Osteocyte (in vitro differentiated cells): ENCODE results near the gene LAMA1. TPM values are rescaled to one million over a fixed set of nuclear protein-coding genes. Genes with fewer than 3 reads are reported as not detected.

ENCODE experiments used
- DNase-seq: peaks from one replicate; pipeline ENCODE4 v3.0.0; 2021; ENCODE audit warnings: mixed read lengths; ENCODE audit not compliant: unreplicated experiment; ENCODE audit errors: extremely low spot score
- H3K27ac Mint-ChIP-seq: one replicate; pipeline ENCODE4 v1.8.0; 2021; ENCODE audit warnings: mild to moderate bottlenecking, mixed read lengths; ENCODE audit not compliant: unreplicated experiment
- H3K27me3 Mint-ChIP-seq: one replicate; pipeline ENCODE4 v1.8.0; 2021; ENCODE audit warnings: mixed read lengths; ENCODE audit not compliant: unreplicated experiment
- H3K36me3 Mint-ChIP-seq: one replicate; pipeline ENCODE4 v1.8.0; 2021; ENCODE audit warnings: mixed read lengths; ENCODE audit not compliant: unreplicated experiment
- H3K4me1 Mint-ChIP-seq: one replicate; pipeline ENCODE4 v1.8.0; 2021; ENCODE audit warnings: mixed read lengths; ENCODE audit not compliant: unreplicated experiment
- H3K4me3 Mint-ChIP-seq: one replicate; pipeline ENCODE4 v1.8.0; 2021; ENCODE audit warnings: mild to moderate bottlenecking, moderate library complexity, mixed read lengths; ENCODE audit not compliant: unreplicated experiment
- H3K9me3 Mint-ChIP-seq: one replicate; pipeline ENCODE4 v1.8.0; 2021; ENCODE audit warnings: mixed read lengths; ENCODE audit not compliant: unreplicated experiment
- CTCF ChIP-seq: fragments of 200-600 bp; sonication (generic); IDR thresholded peaks from 2 replicates; pipeline ENCODE4 v1.5.0; 2021; ENCODE audit warnings: antibody characterized with exemption, mild to moderate bottlenecking, moderate library complexity
- total RNA-seq: library from RNA; stranded (reverse); gene quantifications from 2 replicates; pipeline ENCODE4 v1.2.1, GENCODE V29; 2021

LAMA1 gene
- total RNA-seq, 1 donor from 2014 or later, result 0.30 TPM

GRCh38 chr18:7032537-7032936 lies 85.1 kb downstream of the LAMA1 start:
- H3K4me3 Mint-ChIP-seq, result no peak overlapping the region
- no peak for DNase-seq
- no peaks in the 10 kb centered on the region for H3K9me3 Mint-ChIP-seq
- H3K36me3 Mint-ChIP-seq, result no peaks in the 10 kb centered on the region
- H3K27me3 Mint-ChIP-seq, result peaks cover 11% of the 10 kb centered on the region
- no peak for TF ChIP-seq CTCF
- no peaks in the 10 kb centered on the region for H3K4me1 Mint-ChIP-seq
- no peak overlapping the region for H3K27ac Mint-ChIP-seq

- Mint-ChIP-seq H3K36me3 (no peaks in the 10 kb centered on the region), H3K9me3 (no peaks in the 10 kb centered on the region), H3K27ac (no peak overlapping the region), H3K4me1 (no peaks in the 10 kb centered on the region), H3K4me3 (no peak overlapping the region), H3K27me3 (peaks cover 11% of the 10 kb centered on the region)
- DNase-seq, result peak; percentile 67
- TF ChIP-seq CTCF, result no peak
Observed at GRCh38 chr18:7028625-7029024, 89.0 kb downstream of the LAMA1 start.

GRCh38 chr18:7025194-7025593 lies 92.4 kb downstream of the LAMA1 start:
- Mint-ChIP-seq H3K27ac (no peak overlapping the region), H3K4me1 (no peaks in the 10 kb centered on the region), H3K27me3 (peaks cover 11% of the 10 kb centered on the region), H3K36me3 (no peaks in the 10 kb centered on the region), H3K4me3 (no peak overlapping the region), H3K9me3 (no peaks in the 10 kb centered on the region)
- no peak for TF ChIP-seq CTCF
- peak; percentile 66 for DNase-seq

GRCh38 chr18:7023581-7023980 lies 94.0 kb downstream of the LAMA1 start:
- H3K9me3 Mint-ChIP-seq, result no peaks in the 10 kb centered on the region
- no peak overlapping the region for H3K27ac Mint-ChIP-seq
- peak; percentile 69 for DNase-seq
- H3K27me3 Mint-ChIP-seq, result peaks cover 7% of the 10 kb centered on the region
- H3K4me1 Mint-ChIP-seq, result no peaks in the 10 kb centered on the region
- no peak overlapping the region for H3K4me3 Mint-ChIP-seq
- no peaks in the 10 kb centered on the region for H3K36me3 Mint-ChIP-seq
- no peak for TF ChIP-seq CTCF

- Mint-ChIP-seq H3K9me3 (no peaks in the 10 kb centered on the region), H3K4me1 (no peaks in the 10 kb centered on the region), H3K4me3 (no peak overlapping the region), H3K36me3 (no peaks in the 10 kb centered on the region), H3K27me3 (peaks cover 4% of the 10 kb centered on the region), H3K27ac (no peak overlapping the region)
- DNase-seq, result no peak
- TF ChIP-seq CTCF, result no peak
Observed at GRCh38 chr18:7023063-7023580, 94.5 kb downstream of the LAMA1 start.
